Measurements from ENCODE around the gene PNPLA6. TPM values are rescaled to one million over a fixed set of nuclear protein-coding genes. Genes with fewer than 3 reads are reported as not detected.

Gene PNPLA6
- total and polyA plus RNA-seq, 11 donors = 35.6 to 105 (median 49.9) TPM

- Histone ChIP-seq H3K9me3 (no peaks in the 10 kb centered on the region), H3K4me1 (peaks cover 0 to 41% (median 17%) of the 10 kb centered on the region in 12 donors), H3K27ac (no peak overlapping the region), H3K36me3 (peaks cover 0 to 62% (median 34%) of the 10 kb centered on the region in 9 donors), H3K27me3 (no peaks in the 10 kb centered on the region), H3K4me3 (no peak overlapping the region)
- intact Hi-C loops (cut with DNase I) = loop anchor here in 4 of 10 donors (5.0 to 10.0 kb wide), 2 partner anchors 38 to 130 kb away; partner anchors contain the start of gene PEX11G (in 3 of the 4)
- DNase-seq (peak in 1 of 5 donors; percentile 17), ATAC-seq (no peak)
- no peak for TF ChIP-seq CTCF (IDR thresholded peaks at IDR 0.05)
- no peak for TF ChIP-seq POLR2A (IDR thresholded peaks at IDR 0.05)
- 93 to 96% (median 95%) methylated on average over 20 of the region's 20 CpGs for WGBS, 4 donors
Measured at GRCh38 chr19:7524992-7525739, 10.4 kb upstream of the PNPLA6 start.

GRCh38 chr19:7526059-7526929 is 9.2 kb upstream of the PNPLA6 start:
- H3K4me3 ChIP-seq = no peak overlapping the region

GRCh38 chr19:7527516-7528191 is 7.9 kb upstream of the PNPLA6 start:
- Histone ChIP-seq H3K4me3 (no peak overlapping the region), H3K27me3 (no peaks in the 10 kb centered on the region), H3K9me3 (no peaks in the 10 kb centered on the region), H3K36me3 (peaks cover 0 to 69% (median 40%) of the 10 kb centered on the region in 9 donors), H3K4me1 (peaks cover 0 to 33% (median 12%) of the 10 kb centered on the region in 12 donors), H3K27ac (peak overlapping the region in 1 of 12 donors; percentile 46)
- DNase-seq = peak in 3 of 5 donors; percentile 62 to 82 (median 78)
- TF ChIP-seq CTCF (IDR thresholded peaks at IDR 0.05) = no peak
- ATAC-seq = peak in 3 of 4 donors; percentile 21 to 55 (median 54)
- 81 to 88% (median 83%) methylated on average over 13 to 25 of the region's 25 CpGs for WGBS, 4 donors
- intact Hi-C loops (cut with DNase I) = loop anchor here in 1 of 10 donors (10.0 kb wide), 1 partner anchor 133 kb away; no protein-coding TSS in a partner anchor

More at GRCh38 chr19:7526059-7526929, 9.2 kb upstream of the PNPLA6 start:
- TF ChIP-seq POLR2A (IDR thresholded peaks at IDR 0.05) (no peak), CTCF (IDR thresholded peaks at IDR 0.05) (no peak)
- DNase-seq (peak in 1 of 5 donors; percentile 51), ATAC-seq (no peak)
- WGBS, 4 donors = 86 to 92% (median 89%) methylated on average over 26 to 31 of the region's 31 CpGs
- Histone ChIP-seq H3K36me3 (peaks cover 0 to 67% (median 40%) of the 10 kb centered on the region in 9 donors), H3K27ac (no peak overlapping the region), H3K27me3 (no peaks in the 10 kb centered on the region), H3K4me1 (peaks cover 0 to 41% (median 17%) of the 10 kb centered on the region in 12 donors), H3K9me3 (no peaks in the 10 kb centered on the region)
- intact Hi-C loops (cut with DNase I) = loop anchor here in 1 of 10 donors (10.0 kb wide), 1 partner anchor 131 kb away; no protein-coding TSS in a partner anchor

Data from heart left ventricle (tissue), 16 donors.